Stimulated activated CD4-positive, alpha-beta T cell treated with anti-CD3 and anti-CD28 coated beads, Interleukin-4, amount 100 ng/mL, for 24 hours (primary cell): ENCODE data around the gene CRELD2.

Experiments used
- DNase-seq: peaks from one replicate; pipeline ENCODE4 v3.0.0-alpha.2; 2020

CRELD2 gene

GRCh38 chr22:49948958-49949913 is 30.8 kb downstream of the CRELD2 start:
- no peak for DNase-seq

GRCh38 chr22:49949914-49950292 is 31.5 kb downstream of the CRELD2 start:
- DNase-seq = no peak

- no peak for DNase-seq
These were observed 32.1 kb downstream of the CRELD2 start for GRCh38 chr22:49950396-49950994.

- no peak for DNase-seq
These were observed 32.7 kb downstream of the CRELD2 start for GRCh38 chr22:49951000-49951677.

GRCh38 chr22:49951678-49951985 is 33.2 kb downstream of the CRELD2 start:
- DNase-seq = no peak

GRCh38 chr22:49951986-49952896 is 33.8 kb downstream of the CRELD2 start:
- DNase-seq = no peak

GRCh38 chr22:49953027-49953679 is 34.7 kb downstream of the CRELD2 start:
- no peak for DNase-seq

GRCh38 chr22:49953680-49954344 is 35.4 kb downstream of the CRELD2 start:
- no peak for DNase-seq

GRCh38 chr22:49954354-49954753 is 35.9 kb downstream of the CRELD2 start:
- DNase-seq = no peak

- no peak for DNase-seq
These were observed 36.7 kb downstream of the CRELD2 start for GRCh38 chr22:49954991-49955580.

- no peak for DNase-seq
These were observed 37.4 kb downstream of the CRELD2 start for GRCh38 chr22:49955581-49956417.

GRCh38 chr22:49956418-49956770 is 38.0 kb downstream of the CRELD2 start:
- no peak for DNase-seq

GRCh38 chr22:49956914-49957825 is 38.7 kb downstream of the CRELD2 start:
- DNase-seq = no peak

- no peak for DNase-seq
These were observed 39.5 kb downstream of the CRELD2 start for GRCh38 chr22:49957826-49958365.

GRCh38 chr22:49958366-49958921 is 40.0 kb downstream of the CRELD2 start:
- no peak for DNase-seq

- DNase-seq = no peak
These were observed 40.7 kb downstream of the CRELD2 start for GRCh38 chr22:49958931-49959781.

- DNase-seq = no peak
These were observed 41.3 kb downstream of the CRELD2 start for GRCh38 chr22:49959782-49960158.
